ENCODE data around the gene CEBPE.

- no peak for TF ChIP-seq CTCF (IDR thresholded peaks at IDR 0.05)
- TF ChIP-seq POLR2A (IDR thresholded peaks at IDR 0.05) = no peak
Observed at GRCh38 chr14:23112359-23113178, 6.5 kb downstream of the CEBPE start.
